Measurements from ENCODE around the gene MS4A3.

DNA sequence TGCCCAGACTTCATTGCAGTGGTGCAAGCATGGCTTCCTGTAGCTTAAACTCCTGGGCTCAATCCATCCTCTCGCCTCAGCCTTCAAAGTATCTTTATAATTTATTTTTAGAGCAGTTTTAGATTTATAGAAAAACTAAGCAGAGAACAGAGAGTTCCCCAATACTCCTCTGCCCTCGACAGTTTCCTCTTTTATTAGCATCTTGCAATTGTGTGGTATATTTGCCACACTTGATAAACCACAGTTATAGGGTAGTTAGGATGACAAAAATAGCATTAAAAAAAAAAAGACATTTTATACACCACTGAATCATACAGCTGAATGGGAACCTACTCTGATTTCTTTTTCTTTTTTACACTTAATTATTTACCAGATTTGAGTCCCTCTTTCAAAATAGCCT, 63.2 kb downstream of the MS4A3 start:
- TF ChIP-seq, protein P1, sequence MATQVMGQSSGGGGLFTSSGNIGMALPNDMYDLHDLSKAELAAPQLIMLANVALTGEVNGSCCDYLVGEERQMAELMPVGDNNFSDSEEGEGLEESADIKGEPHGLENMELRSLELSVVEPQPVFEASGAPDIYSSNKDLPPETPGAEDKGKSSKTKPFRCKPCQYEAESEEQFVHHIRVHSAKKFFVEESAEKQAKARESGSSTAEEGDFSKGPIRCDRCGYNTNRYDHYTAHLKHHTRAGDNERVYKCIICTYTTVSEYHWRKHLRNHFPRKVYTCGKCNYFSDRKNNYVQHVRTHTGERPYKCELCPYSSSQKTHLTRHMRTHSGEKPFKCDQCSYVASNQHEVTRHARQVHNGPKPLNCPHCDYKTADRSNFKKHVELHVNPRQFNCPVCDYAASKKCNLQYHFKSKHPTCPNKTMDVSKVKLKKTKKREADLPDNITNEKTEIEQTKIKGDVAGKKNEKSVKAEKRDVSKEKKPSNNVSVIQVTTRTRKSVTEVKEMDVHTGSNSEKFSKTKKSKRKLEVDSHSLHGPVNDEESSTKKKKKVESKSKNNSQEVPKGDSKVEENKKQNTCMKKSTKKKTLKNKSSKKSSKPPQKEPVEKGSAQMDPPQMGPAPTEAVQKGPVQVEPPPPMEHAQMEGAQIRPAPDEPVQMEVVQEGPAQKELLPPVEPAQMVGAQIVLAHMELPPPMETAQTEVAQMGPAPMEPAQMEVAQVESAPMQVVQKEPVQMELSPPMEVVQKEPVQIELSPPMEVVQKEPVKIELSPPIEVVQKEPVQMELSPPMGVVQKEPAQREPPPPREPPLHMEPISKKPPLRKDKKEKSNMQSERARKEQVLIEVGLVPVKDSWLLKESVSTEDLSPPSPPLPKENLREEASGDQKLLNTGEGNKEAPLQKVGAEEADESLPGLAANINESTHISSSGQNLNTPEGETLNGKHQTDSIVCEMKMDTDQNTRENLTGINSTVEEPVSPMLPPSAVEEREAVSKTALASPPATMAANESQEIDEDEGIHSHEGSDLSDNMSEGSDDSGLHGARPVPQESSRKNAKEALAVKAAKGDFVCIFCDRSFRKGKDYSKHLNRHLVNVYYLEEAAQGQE (IDR thresholded peaks at IDR 0.05): no peak
- TF ChIP-seq HNF4G (IDR thresholded peaks at IDR 0.05): no peak
- TF ChIP-seq, protein P2, sequence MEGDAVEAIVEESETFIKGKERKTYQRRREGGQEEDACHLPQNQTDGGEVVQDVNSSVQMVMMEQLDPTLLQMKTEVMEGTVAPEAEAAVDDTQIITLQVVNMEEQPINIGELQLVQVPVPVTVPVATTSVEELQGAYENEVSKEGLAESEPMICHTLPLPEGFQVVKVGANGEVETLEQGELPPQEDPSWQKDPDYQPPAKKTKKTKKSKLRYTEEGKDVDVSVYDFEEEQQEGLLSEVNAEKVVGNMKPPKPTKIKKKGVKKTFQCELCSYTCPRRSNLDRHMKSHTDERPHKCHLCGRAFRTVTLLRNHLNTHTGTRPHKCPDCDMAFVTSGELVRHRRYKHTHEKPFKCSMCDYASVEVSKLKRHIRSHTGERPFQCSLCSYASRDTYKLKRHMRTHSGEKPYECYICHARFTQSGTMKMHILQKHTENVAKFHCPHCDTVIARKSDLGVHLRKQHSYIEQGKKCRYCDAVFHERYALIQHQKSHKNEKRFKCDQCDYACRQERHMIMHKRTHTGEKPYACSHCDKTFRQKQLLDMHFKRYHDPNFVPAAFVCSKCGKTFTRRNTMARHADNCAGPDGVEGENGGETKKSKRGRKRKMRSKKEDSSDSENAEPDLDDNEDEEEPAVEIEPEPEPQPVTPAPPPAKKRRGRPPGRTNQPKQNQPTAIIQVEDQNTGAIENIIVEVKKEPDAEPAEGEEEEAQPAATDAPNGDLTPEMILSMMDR (IDR thresholded peaks at IDR 0.05; ENCODE audit: low read depth, low read length, missing input control): no peak
- no peak for TF ChIP-seq RAD21 (IDR thresholded peaks at IDR 0.05)
- no peak for TF ChIP-seq SP1 (IDR thresholded peaks at IDR 0.05)
- no peak for TF ChIP-seq RXRA (IDR thresholded peaks at IDR 0.05)
- TF ChIP-seq TAF1 (conservative IDR thresholded peaks at IDR 0.05): no peak
- TF ChIP-seq, protein P3, sequence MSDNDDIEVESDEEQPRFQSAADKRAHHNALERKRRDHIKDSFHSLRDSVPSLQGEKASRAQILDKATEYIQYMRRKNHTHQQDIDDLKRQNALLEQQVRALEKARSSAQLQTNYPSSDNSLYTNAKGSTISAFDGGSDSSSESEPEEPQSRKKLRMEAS (IDR thresholded peaks at IDR 0.05): no peak
- no peak for TF ChIP-seq EGR1 (IDR thresholded peaks at IDR 0.05; ENCODE audit: low read depth in 2 of 2)
- TF ChIP-seq, protein P4, sequence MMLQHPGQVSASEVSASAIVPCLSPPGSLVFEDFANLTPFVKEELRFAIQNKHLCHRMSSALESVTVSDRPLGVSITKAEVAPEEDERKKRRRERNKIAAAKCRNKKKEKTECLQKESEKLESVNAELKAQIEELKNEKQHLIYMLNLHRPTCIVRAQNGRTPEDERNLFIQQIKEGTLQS (IDR thresholded peaks at IDR 0.05): no peak
